Effector CD4-positive, alpha-beta T cell (primary cell): ENCODE measurements around the gene PGAP6.
"Not testable (repeated sequence)": the region's sequence is repeated elsewhere in the genome, so short reads cannot be mapped to it uniquely, and the experiment has no call there.

Source experiments
- DNase-seq: peaks from one replicate; pipeline ENCODE4 v3.0.0-alpha.2; 2020

The PGAP6 gene

GRCh38 chr16:366476-366875 lies 15.3 kb downstream of the PGAP6 start:
- no peak for DNase-seq

- no peak for DNase-seq
These were observed 16.9 kb downstream of the PGAP6 start for GRCh38 chr16:364595-365491.

- DNase-seq: no peak
These were observed 17.9 kb downstream of the PGAP6 start for GRCh38 chr16:363766-364490.

- DNase-seq: no peak
These were observed 18.5 kb downstream of the PGAP6 start for GRCh38 chr16:363110-363765.

- DNase-seq: not testable (repeated sequence)
These were observed 19.1 kb downstream of the PGAP6 start for GRCh38 chr16:362702-362999.

- DNase-seq: peak; percentile 62
These were observed 19.7 kb downstream of the PGAP6 start for GRCh38 chr16:361872-362701.

- no peak for DNase-seq
These were observed 20.4 kb downstream of the PGAP6 start for GRCh38 chr16:361341-361871.

- DNase-seq: no peak
These were observed 21.0 kb downstream of the PGAP6 start for GRCh38 chr16:360698-361336.

GRCh38 chr16:359871-360697 lies 21.7 kb downstream of the PGAP6 start:
- DNase-seq: no peak

- no peak for DNase-seq
These were observed 22.6 kb downstream of the PGAP6 start for GRCh38 chr16:359067-359763.

GRCh38 chr16:356741-357140 lies 25.0 kb downstream of the PGAP6 start:
- no peak for DNase-seq

- DNase-seq: no peak
These were observed 26.8 kb downstream of the PGAP6 start for GRCh38 chr16:354971-355461.

GRCh38 chr16:354291-354881 lies 27.4 kb downstream of the PGAP6 start:
- no peak for DNase-seq

GRCh38 chr16:353404-354290 lies 28.1 kb downstream of the PGAP6 start:
- DNase-seq: no peak

GRCh38 chr16:352547-353403 lies 29.0 kb downstream of the PGAP6 start, which contains the start of gene AXIN1:
Gene AXIN1 (minus strand): TSS chr16:352723. CDS start chr16:347025, 5,698 bp downstream.
- DNase-seq: peak; percentile 100

- DNase-seq: peak; percentile 34
These were observed 29.8 kb downstream of the PGAP6 start for GRCh38 chr16:351804-352520.

- DNase-seq: no peak
These were observed 31.6 kb downstream of the PGAP6 start for GRCh38 chr16:350203-350602.
